Vagina (tissue), 2 donors: ENCODE results near the gene AMOT. TPM values are rescaled to one million over a fixed set of nuclear protein-coding genes. Genes with fewer than 3 reads are reported as not detected.

Source experiments
- DNase-seq, 2 donors: peaks; one replicate each; pipeline ENCODE4 v3.0.0-alpha.2; 2017; ENCODE audit errors: extremely low spot score in 2 of 2
- H3K27ac ChIP-seq: fragments of 200-600 bp; sonication (generic); one replicate; pipeline ENCODE4 v1.5.1; 2019
- H3K27me3 ChIP-seq: fragments of 200-600 bp; sonication (generic); one replicate; pipeline ENCODE4 v1.5.1; 2019
- H3K36me3 ChIP-seq, 2 donors: fragments of 200-600 bp; sonication (generic); one replicate each; pipeline ENCODE4 v1.5.1; 2017 to 2019
- H3K4me1 ChIP-seq: fragments of 200-600 bp; sonication (generic); one replicate; pipeline ENCODE4 v1.5.1; 2019
- H3K4me3 ChIP-seq, 2 donors: fragments of 200-600 bp; sonication (generic); 1 replicate in 1 of 2; 2 replicates in 1 of 2; pipeline ENCODE4 v1.5.1; 2016 to 2019
- H3K9me3 ChIP-seq: fragments of 200-600 bp; sonication (generic); one replicate; pipeline ENCODE4 v1.5.1; 2019
- CTCF ChIP-seq, 3 experiments: fragments of 450-650 bp in 2 of 3; fragments of 200-600 bp in 1 of 3; sonication (generic) in 1 of 3; IDR thresholded peaks; one replicate each; pipeline ENCODE4 v1.5.1; 2017 to 2019; ENCODE audit warnings: antibody characterized with exemption in 3 of 3, mild to moderate bottlenecking in 2 of 3, moderate library complexity in 2 of 3
- POLR2A ChIP-seq, 2 donors: fragments of 450-650 bp; IDR thresholded peaks; one replicate each; pipeline ENCODE4 v1.6.1; 2017; ENCODE audit warnings: antibody characterized with exemption in 2 of 2, mild to moderate bottlenecking in 2 of 2, moderate library complexity in 2 of 2
- POLR2AphosphoS5 ChIP-seq, 2 donors: sonication (generic); formaldehyde crosslinking; IDR thresholded peaks; one replicate each; pipeline ENCODE4 v1.9.0; 2017; ENCODE audit warnings: antibody characterized with exemption in 2 of 2, mild to moderate bottlenecking in 2 of 2, low read depth in 1 of 2; ENCODE audit not compliant: insufficient read depth in 1 of 2
- intact Hi-C: fragments of 100-400 bp; cut with DNase I; formaldehyde crosslinking; loops from one replicate; pipeline ENCODE4 v1.15.1; 2023
- total RNA-seq: library from RNA; depleted of rRNA; stranded (reverse); fragments of >200 nt; gene quantifications from one replicate; pipeline ENCODE4 v1.2.3, GENCODE V29; 2016

Gene AMOT
- total RNA-seq, 1 donor from 2014 or later, result 9.8 TPM

- intact Hi-C loops, result no loop called here
- H3K4me1 ChIP-seq, result no peaks in the 10 kb centered on the region
- TF ChIP-seq POLR2AphosphoS5 (IDR thresholded peaks at IDR 0.05; ENCODE audit: insufficient read depth in 1 of 2, low read depth in 1 of 2) (no peak), CTCF (IDR thresholded peaks at IDR 0.05) (no peak), POLR2A (IDR thresholded peaks at IDR 0.05) (no peak)
Observed at GRCh38 chrX:112874175-112874574, 33.5 kb upstream of the AMOT start.

DNA sequence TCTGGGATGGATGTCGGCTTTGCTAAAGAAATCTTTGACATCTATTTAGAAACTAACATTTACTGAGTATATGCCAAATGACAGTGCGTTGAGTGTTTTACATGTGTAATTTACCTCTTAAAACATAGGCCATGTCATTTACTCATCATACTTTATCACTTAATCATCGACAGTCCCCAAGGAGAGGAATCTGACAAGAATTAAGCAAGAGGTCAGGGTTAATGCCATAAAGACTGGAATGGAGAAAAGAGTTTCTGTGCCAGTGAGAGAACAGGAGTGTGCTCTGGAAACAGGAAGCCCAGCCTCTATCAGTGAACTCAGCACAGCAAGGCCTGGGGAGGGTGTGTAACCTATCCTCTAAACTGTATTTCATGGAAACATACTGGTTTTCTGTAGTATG lies 28.0 kb upstream of the AMOT start:
- H3K27ac ChIP-seq, result no peak overlapping the region
- intact Hi-C loops, result no loop called here
- H3K27me3 ChIP-seq, result no peaks in the 10 kb centered on the region
- no peak for DNase-seq
- no peak for TF ChIP-seq POLR2A (IDR thresholded peaks at IDR 0.05)
- TF ChIP-seq CTCF (IDR thresholded peaks at IDR 0.05), result no peak
- TF ChIP-seq POLR2AphosphoS5 (IDR thresholded peaks at IDR 0.05; ENCODE audit: insufficient read depth in 1 of 2, low read depth in 1 of 2), result no peak
- H3K4me3 ChIP-seq, result no peak overlapping the region
- H3K36me3 ChIP-seq, result no peaks in the 10 kb centered on the region
- no peaks in the 10 kb centered on the region for H3K4me1 ChIP-seq
- no peaks in the 10 kb centered on the region for H3K9me3 ChIP-seq

More at GRCh38 chrX:112874175-112874574, 33.5 kb upstream of the AMOT start:
- Histone ChIP-seq H3K4me3 (no peak overlapping the region), H3K36me3 (no peaks in the 10 kb centered on the region), H3K27ac (no peak overlapping the region), H3K27me3 (no peaks in the 10 kb centered on the region), H3K9me3 (no peaks in the 10 kb centered on the region)
- no peak for DNase-seq

- Histone ChIP-seq H3K27me3 (no peaks in the 10 kb centered on the region), H3K4me1 (no peaks in the 10 kb centered on the region), H3K4me3 (no peak overlapping the region), H3K27ac (no peak overlapping the region), H3K9me3 (no peaks in the 10 kb centered on the region), H3K36me3 (no peaks in the 10 kb centered on the region)
- intact Hi-C loops, result no loop called here
- no peak for DNase-seq
- TF ChIP-seq CTCF (IDR thresholded peaks at IDR 0.05) (no peak), POLR2AphosphoS5 (IDR thresholded peaks at IDR 0.05; ENCODE audit: insufficient read depth in 1 of 2, low read depth in 1 of 2) (no peak), POLR2A (IDR thresholded peaks at IDR 0.05) (no peak)
Observed at GRCh38 chrX:112867570-112867969, 26.9 kb upstream of the AMOT start.

GRCh38 chrX:112866175-112866574 lies 25.5 kb upstream of the AMOT start:
- TF ChIP-seq POLR2AphosphoS5 (IDR thresholded peaks at IDR 0.05; ENCODE audit: insufficient read depth in 1 of 2, low read depth in 1 of 2) (no peak), POLR2A (IDR thresholded peaks at IDR 0.05) (no peak), CTCF (IDR thresholded peaks at IDR 0.05) (no peak)
- Histone ChIP-seq H3K27me3 (no peaks in the 10 kb centered on the region), H3K27ac (no peak overlapping the region), H3K4me1 (no peaks in the 10 kb centered on the region), H3K9me3 (no peaks in the 10 kb centered on the region), H3K4me3 (no peak overlapping the region), H3K36me3 (no peaks in the 10 kb centered on the region)
- intact Hi-C loops, result no loop called here
- DNase-seq, result no peak

DNA sequence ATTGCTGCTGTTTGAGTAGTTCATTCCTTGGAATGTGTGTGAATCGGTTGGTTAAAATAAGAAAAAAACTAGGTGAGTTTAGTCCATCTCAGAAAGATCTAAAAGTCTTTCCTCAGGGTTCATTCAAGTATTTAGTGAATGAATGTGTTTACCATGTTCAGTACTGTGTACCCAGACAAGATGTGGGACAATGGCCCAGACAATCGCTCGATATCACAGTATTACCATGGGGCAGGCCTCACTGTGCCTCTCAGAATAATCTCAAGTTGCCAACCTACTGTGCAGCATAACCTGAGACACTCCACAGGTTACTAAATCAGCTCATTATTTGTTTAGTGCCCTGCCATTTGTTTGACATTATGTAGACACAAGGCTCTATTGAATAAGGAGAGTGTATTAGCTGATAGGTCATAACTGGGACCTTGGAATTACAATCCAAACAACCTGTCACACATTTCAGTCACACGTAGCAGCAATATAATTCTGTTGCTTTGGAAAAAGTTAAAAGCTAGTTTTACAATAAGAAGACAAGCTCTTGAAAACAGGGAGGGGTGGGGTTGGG lies 24.9 kb upstream of the AMOT start:
- Histone ChIP-seq H3K27ac (no peak overlapping the region), H3K9me3 (no peaks in the 10 kb centered on the region), H3K36me3 (no peaks in the 10 kb centered on the region), H3K4me3 (no peak overlapping the region), H3K27me3 (no peaks in the 10 kb centered on the region), H3K4me1 (no peaks in the 10 kb centered on the region)
- DNase-seq, result no peak
- intact Hi-C loops, result no loop called here
- no peak for TF ChIP-seq POLR2A (IDR thresholded peaks at IDR 0.05)
- TF ChIP-seq CTCF (IDR thresholded peaks at IDR 0.05), result no peak
- TF ChIP-seq POLR2AphosphoS5 (IDR thresholded peaks at IDR 0.05; ENCODE audit: insufficient read depth in 1 of 2, low read depth in 1 of 2), result no peak
